Fibroblast of lung (primary cell): ENCODE measurements around the gene ZFP91.

Experiments
- EZH2 ChIP-seq: IDR thresholded peaks from 2 replicates; pipeline ENCODE4 v1.5.1; 2012; ENCODE audit warnings: low read length, control low read depth, mild to moderate bottlenecking; ENCODE audit errors: missing control alignments
- TF ChIP-seq, protein P1 (sequence below), 2 donors: IDR thresholded peaks in 1 of 2; conservative IDR thresholded peaks in 1 of 2; 1 replicate in 1 of 2; 2 replicates in 1 of 2; pipeline ENCODE4 v1.5.1; 2011 to 2012; ENCODE audit warnings: low read length in 2 of 2, control low read depth in 1 of 2, inconsistent platforms in 1 of 2, low read depth in 1 of 2, mild to moderate bottlenecking in 1 of 2

DNA sequence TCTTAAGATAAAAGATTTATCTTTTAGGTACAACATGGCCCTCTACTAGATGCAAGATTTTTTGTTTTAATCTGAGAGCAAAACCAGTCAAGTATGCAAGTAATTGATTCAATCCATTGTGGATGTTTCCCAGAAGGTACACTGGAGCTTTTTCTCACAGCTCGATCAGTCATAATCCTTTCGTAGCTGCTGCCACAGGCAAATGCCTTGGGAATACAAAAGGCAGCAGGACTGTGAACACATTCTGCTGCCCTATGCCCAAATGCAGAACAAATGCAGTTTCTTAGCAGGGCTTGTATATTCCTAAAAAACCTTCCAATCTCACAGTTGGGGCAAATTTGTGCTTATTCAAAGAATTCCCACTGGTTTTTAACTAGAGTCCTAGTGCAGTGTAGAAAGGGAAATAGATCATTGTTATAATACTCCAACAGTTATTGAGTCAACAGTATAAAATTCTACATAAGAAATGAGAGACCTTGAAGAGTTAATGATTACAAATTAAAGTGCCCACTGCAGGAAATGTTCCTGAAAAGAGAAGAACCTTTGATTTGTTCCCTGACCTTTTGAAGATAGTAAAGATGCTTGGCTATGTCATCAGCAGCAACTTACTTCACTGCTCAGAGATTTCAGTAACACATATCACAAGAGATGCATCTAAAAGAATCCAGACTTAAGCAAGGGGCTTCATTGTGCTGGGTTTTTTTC lies 17.3 kb upstream of the ZFP91 start:
- TF ChIP-seq, protein P1, sequence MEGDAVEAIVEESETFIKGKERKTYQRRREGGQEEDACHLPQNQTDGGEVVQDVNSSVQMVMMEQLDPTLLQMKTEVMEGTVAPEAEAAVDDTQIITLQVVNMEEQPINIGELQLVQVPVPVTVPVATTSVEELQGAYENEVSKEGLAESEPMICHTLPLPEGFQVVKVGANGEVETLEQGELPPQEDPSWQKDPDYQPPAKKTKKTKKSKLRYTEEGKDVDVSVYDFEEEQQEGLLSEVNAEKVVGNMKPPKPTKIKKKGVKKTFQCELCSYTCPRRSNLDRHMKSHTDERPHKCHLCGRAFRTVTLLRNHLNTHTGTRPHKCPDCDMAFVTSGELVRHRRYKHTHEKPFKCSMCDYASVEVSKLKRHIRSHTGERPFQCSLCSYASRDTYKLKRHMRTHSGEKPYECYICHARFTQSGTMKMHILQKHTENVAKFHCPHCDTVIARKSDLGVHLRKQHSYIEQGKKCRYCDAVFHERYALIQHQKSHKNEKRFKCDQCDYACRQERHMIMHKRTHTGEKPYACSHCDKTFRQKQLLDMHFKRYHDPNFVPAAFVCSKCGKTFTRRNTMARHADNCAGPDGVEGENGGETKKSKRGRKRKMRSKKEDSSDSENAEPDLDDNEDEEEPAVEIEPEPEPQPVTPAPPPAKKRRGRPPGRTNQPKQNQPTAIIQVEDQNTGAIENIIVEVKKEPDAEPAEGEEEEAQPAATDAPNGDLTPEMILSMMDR (conservative IDR thresholded peaks at IDR 0.05 in 1 of 2, IDR thresholded peaks at IDR 0.05 in 1 of 2; ENCODE audit: low read depth in 1 of 2, low read length in 2 of 2): no peak
- no peak for TF ChIP-seq EZH2
